KMS-11 (cell line): ENCODE measurements around the gene KLHL4.
A peak's percentile ranks its signal among the peaks of the same experiment; 100 is the strongest.

Experiments used
- H2AFZ ChIP-seq: fragments of 200-600 bp; sonication (generic); 2 replicates; pipeline ENCODE4 v1.6.1; 2016; ENCODE audit warnings: antibody characterized with exemption, mixed run types, low read depth
- H3K27ac ChIP-seq: fragments of 200-600 bp; sonication (generic); 2 replicates; pipeline ENCODE4 v1.6.1; 2016; ENCODE audit warnings: mild to moderate bottlenecking, mixed run types
- H3K27me3 ChIP-seq: fragments of 200-600 bp; sonication (generic); 2 replicates; pipeline ENCODE4 v1.6.1; 2017; ENCODE audit warnings: mild to moderate bottlenecking, low read depth, mixed run types, moderate library complexity; ENCODE audit not compliant: insufficient read depth
- H3K36me3 ChIP-seq: fragments of 200-600 bp; sonication (generic); 2 replicates; pipeline ENCODE4 v1.6.1; 2017; ENCODE audit warnings: mild to moderate bottlenecking, mixed run types; ENCODE audit not compliant: insufficient read depth
- H3K4me1 ChIP-seq: fragments of 200-600 bp; sonication (generic); 2 replicates; pipeline ENCODE4 v1.6.1; 2016; ENCODE audit warnings: mild to moderate bottlenecking, low read depth, mixed run types; ENCODE audit not compliant: poor library complexity, severe bottlenecking
- H3K4me2 ChIP-seq: fragments of 200-600 bp; sonication (generic); 2 replicates; pipeline ENCODE4 v1.7.0; 2016; ENCODE audit warnings: mild to moderate bottlenecking, mixed run types
- H3K4me3 ChIP-seq: fragments of 200-600 bp; sonication (generic); IDR thresholded peaks from 2 replicates; pipeline ENCODE4 v1.6.1; 2017; ENCODE audit warnings: low read depth, low read length, mixed read lengths; ENCODE audit not compliant: insufficient read depth
- H3K79me2 ChIP-seq: fragments of 200-600 bp; sonication (generic); 2 replicates; pipeline ENCODE4 v1.6.1; 2016; ENCODE audit warnings: low read depth, mixed run types; ENCODE audit not compliant: insufficient read depth
- H3K9ac ChIP-seq: fragments of 200-600 bp; sonication (generic); 2 replicates; pipeline ENCODE4 v1.6.1; 2016; ENCODE audit warnings: mild to moderate bottlenecking, mixed run types
- H4K20me1 ChIP-seq: fragments of 200-600 bp; sonication (generic); 2 replicates; pipeline ENCODE4 v1.6.1; 2016; ENCODE audit warnings: mild to moderate bottlenecking, mixed run types; ENCODE audit not compliant: insufficient read depth
- TF ChIP-seq, protein P1 (sequence below): fragments of 200-600 bp; sonication (generic); conservative IDR thresholded peaks from 2 replicates; pipeline ENCODE4 v1.6.1; 2017; ENCODE audit warnings: low read depth, mild to moderate bottlenecking, antibody characterized with exemption, low read length, moderate library complexity, mixed read lengths

Gene KLHL4

DNA sequence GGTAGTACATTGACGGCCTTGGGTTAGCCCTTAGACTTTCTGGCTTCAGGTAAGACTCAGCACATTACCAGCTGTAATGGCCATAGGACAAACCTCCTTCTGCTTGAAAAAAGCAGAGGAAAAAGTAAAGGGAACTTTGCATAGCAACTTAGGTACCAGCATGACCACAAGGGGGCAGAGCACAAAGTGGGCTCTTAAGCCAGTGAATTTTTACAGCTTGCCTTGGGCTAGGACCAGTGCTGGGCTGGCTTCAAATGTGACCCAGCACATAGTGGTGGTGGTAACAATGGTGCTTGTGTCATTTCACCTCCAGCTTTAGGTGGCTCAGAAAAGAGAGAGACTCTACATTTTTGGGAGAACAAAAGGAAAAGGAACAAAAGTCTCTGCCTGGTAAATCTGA, 66.1 kb downstream of the KLHL4 start:
- Histone ChIP-seq H3K4me1 (no peaks in the 10 kb centered on the region), H3K9ac (no peak overlapping the region), H3K27ac (no peak overlapping the region), H3K27me3 (no peaks in the 10 kb centered on the region), H3K36me3 (no peaks in the 10 kb centered on the region), H3K4me3 (no peak overlapping the region), H3K79me2 (no peaks in the 10 kb centered on the region), H2AFZ (no peak overlapping the region), H3K4me2 (no peak overlapping the region), H4K20me1 (no peaks in the 10 kb centered on the region)
- TF ChIP-seq, protein P1, sequence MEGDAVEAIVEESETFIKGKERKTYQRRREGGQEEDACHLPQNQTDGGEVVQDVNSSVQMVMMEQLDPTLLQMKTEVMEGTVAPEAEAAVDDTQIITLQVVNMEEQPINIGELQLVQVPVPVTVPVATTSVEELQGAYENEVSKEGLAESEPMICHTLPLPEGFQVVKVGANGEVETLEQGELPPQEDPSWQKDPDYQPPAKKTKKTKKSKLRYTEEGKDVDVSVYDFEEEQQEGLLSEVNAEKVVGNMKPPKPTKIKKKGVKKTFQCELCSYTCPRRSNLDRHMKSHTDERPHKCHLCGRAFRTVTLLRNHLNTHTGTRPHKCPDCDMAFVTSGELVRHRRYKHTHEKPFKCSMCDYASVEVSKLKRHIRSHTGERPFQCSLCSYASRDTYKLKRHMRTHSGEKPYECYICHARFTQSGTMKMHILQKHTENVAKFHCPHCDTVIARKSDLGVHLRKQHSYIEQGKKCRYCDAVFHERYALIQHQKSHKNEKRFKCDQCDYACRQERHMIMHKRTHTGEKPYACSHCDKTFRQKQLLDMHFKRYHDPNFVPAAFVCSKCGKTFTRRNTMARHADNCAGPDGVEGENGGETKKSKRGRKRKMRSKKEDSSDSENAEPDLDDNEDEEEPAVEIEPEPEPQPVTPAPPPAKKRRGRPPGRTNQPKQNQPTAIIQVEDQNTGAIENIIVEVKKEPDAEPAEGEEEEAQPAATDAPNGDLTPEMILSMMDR = peak; percentile 34

DNA sequence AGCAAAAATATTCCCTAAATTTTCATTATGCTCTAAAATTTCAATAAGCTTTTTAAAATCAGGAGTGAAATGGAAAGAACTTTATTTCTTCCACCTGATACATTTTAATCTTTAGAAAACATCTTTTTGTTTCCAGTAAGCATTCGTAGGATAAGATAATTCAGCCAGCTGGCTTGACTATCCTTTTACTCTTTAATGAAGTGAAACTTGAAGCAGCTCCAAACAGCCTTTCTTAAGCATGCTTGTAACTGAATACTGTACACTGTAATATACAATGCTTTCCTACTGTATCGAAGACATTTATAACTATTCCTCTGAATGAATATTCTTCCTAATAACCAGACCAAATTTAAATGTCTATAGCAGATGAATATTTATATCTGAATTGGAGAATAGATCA, 98.8 kb downstream of the KLHL4 start:
- Histone ChIP-seq H3K4me1 (no peaks in the 10 kb centered on the region), H4K20me1 (no peaks in the 10 kb centered on the region), H2AFZ (no peak overlapping the region), H3K27ac (no peak overlapping the region), H3K27me3 (no peaks in the 10 kb centered on the region), H3K36me3 (no peaks in the 10 kb centered on the region), H3K4me3 (no peak overlapping the region), H3K9ac (no peak overlapping the region), H3K4me2 (no peak overlapping the region), H3K79me2 (no peaks in the 10 kb centered on the region)
- TF ChIP-seq, protein P1 = no peak

DNA sequence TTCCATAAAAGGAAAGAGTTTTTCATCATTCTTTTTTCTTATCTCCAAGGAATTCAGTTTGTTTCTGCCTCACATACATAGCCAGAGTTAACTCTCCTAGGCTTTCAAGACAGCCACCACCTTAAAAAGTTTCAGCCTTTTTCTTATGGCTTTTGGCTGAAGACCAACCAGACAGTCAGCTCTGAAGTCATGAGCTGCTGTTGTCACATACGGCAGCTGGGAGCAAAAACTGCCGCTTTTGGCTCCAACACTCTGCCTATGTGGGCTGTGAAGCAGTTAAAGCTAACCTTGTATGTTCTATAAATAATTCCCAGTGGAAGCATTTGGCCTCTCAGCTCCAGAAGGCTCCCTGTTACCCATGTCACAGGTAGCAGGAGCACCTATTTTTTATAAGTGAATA, 104.1 kb downstream of the KLHL4 start:
- no peak overlapping the region for H2AFZ ChIP-seq
- H3K36me3 ChIP-seq = no peaks in the 10 kb centered on the region
- TF ChIP-seq, protein P1 = no peak
- H3K27ac ChIP-seq = no peak overlapping the region
- peaks cover 9% of the 10 kb centered on the region for H3K4me1 ChIP-seq
- no peak overlapping the region for H3K9ac ChIP-seq
- H4K20me1 ChIP-seq = no peaks in the 10 kb centered on the region
- no peaks in the 10 kb centered on the region for H3K79me2 ChIP-seq
- H3K4me3 ChIP-seq = no peak overlapping the region
- H3K4me2 ChIP-seq = peak overlapping the region; percentile 13; the same call in 1 of the 2 replicates
- H3K27me3 ChIP-seq = no peaks in the 10 kb centered on the region

DNA sequence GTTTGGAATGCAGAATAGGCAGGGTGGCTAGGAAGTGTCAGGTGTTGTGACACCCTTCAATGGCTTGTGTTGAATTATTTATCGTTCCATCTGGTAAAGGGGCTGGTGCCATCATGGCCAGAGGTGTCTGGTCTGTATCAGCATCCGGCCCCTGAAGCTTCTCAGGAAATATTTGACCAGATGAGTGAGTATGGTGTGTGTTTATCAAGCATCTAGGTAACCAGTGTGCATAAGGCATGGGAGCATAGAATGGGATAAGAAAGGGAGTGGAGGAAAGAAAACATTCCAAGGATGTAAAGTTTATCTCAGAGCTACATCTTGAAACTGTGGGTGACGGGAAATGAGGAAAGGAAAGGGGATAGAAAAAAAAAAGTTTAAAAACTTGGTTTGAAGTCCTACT, 109.4 kb downstream of the KLHL4 start:
- H3K27ac ChIP-seq = no peak overlapping the region
- no peak overlapping the region for H3K4me2 ChIP-seq
- H3K36me3 ChIP-seq = no peaks in the 10 kb centered on the region
- peaks cover 7% of the 10 kb centered on the region for H3K4me1 ChIP-seq
- H3K79me2 ChIP-seq = no peaks in the 10 kb centered on the region
- H3K27me3 ChIP-seq = no peaks in the 10 kb centered on the region
- TF ChIP-seq, protein P1 = no peak
- H4K20me1 ChIP-seq = no peaks in the 10 kb centered on the region
- no peak overlapping the region for H3K4me3 ChIP-seq
- no peak overlapping the region for H2AFZ ChIP-seq
- no peak overlapping the region for H3K9ac ChIP-seq
